ENCODE results near the gene RSL1D1.

RSL1D1 gene

GRCh38 chr16:11886881-11887280 lies 35.5 kb upstream of the RSL1D1 start:
- TF ChIP-seq CTCF (IDR thresholded peaks at IDR 0.05; ENCODE audit: low read depth, low read length, missing control alignments), result no peak
- DNase-seq (ENCODE audit: low read depth), result no peak
- H3K4me3 ChIP-seq (ENCODE audit: low read depth, low read length), result no peak overlapping the region
- in situ Hi-C loops (cut with HindIII; ENCODE audit: low sequenced_read_pairs), result no loop called here

GRCh38 chr16:11884035-11884434 lies 32.7 kb upstream of the RSL1D1 start:
- DNase-seq (ENCODE audit: low read depth), result no peak
- in situ Hi-C loops (cut with HindIII; ENCODE audit: low sequenced_read_pairs), result no loop called here
- TF ChIP-seq CTCF (IDR thresholded peaks at IDR 0.05; ENCODE audit: low read depth, low read length, missing control alignments), result no peak
- H3K4me3 ChIP-seq (ENCODE audit: low read depth, low read length), result no peak overlapping the region

GRCh38 chr16:11880007-11880406 lies 28.7 kb upstream of the RSL1D1 start:
- no peak overlapping the region for H3K4me3 ChIP-seq (ENCODE audit: low read depth, low read length)
- in situ Hi-C loops (cut with HindIII; ENCODE audit: low sequenced_read_pairs), result no loop called here
- no peak for TF ChIP-seq CTCF (IDR thresholded peaks at IDR 0.05; ENCODE audit: low read depth, low read length, missing control alignments)
- no peak for DNase-seq (ENCODE audit: low read depth)

- no peak for TF ChIP-seq CTCF (IDR thresholded peaks at IDR 0.05; ENCODE audit: low read depth, low read length, missing control alignments)
- no peak for DNase-seq (ENCODE audit: low read depth)
- no peak overlapping the region for H3K4me3 ChIP-seq (ENCODE audit: low read depth, low read length)
- in situ Hi-C loops (cut with HindIII; ENCODE audit: low sequenced_read_pairs), result no loop called here
Observed at GRCh38 chr16:11877374-11877773, 26.0 kb upstream of the RSL1D1 start.

- DNase-seq (ENCODE audit: low read depth), result no peak
- no peak overlapping the region for H3K4me3 ChIP-seq (ENCODE audit: low read depth, low read length)
- no peak for TF ChIP-seq CTCF (IDR thresholded peaks at IDR 0.05; ENCODE audit: low read depth, low read length, missing control alignments)
- in situ Hi-C loops (cut with HindIII; ENCODE audit: low sequenced_read_pairs), result no loop called here
Observed at GRCh38 chr16:11876306-11876705, 25.0 kb upstream of the RSL1D1 start.

GRCh38 chr16:11875721-11876120 lies 24.4 kb upstream of the RSL1D1 start:
- H3K4me3 ChIP-seq (ENCODE audit: low read depth, low read length), result no peak overlapping the region
- no peak for DNase-seq (ENCODE audit: low read depth)
- no peak for TF ChIP-seq CTCF (IDR thresholded peaks at IDR 0.05; ENCODE audit: low read depth, low read length, missing control alignments)
- in situ Hi-C loops (cut with HindIII; ENCODE audit: low sequenced_read_pairs), result no loop called here

GRCh38 chr16:11871193-11871592 lies 19.9 kb upstream of the RSL1D1 start:
- no peak overlapping the region for H3K4me3 ChIP-seq (ENCODE audit: low read depth, low read length)
- DNase-seq (ENCODE audit: low read depth), result no peak
- no peak for TF ChIP-seq CTCF (IDR thresholded peaks at IDR 0.05; ENCODE audit: low read depth, low read length, missing control alignments)
- in situ Hi-C loops (cut with HindIII; ENCODE audit: low sequenced_read_pairs), result no loop called here

Data from astrocyte of the cerebellum (primary cell).